H54 (cell line): ENCODE data around the gene LNX1.

Source experiments
- DNase-seq: peaks from one replicate; pipeline ENCODE4 v3.0.0; 2011; ENCODE audit warnings: low spot score, mixed read lengths; ENCODE audit not compliant: insufficient read length
- FAIRE-seq: peaks from 3 replicates; lab custom pipeline; 2011; peaks lifted over from hg19 to GRCh38; lab: Jason Lieb, UNC
- POLR2A ChIP-seq: IDR thresholded peaks from 2 replicates; pipeline ENCODE4 v1.6.1; 2011; ENCODE audit warnings: low read depth, mild to moderate bottlenecking, low read length

LNX1 gene

GRCh38 chr4:53545942-53546581 is 45.2 kb downstream of the LNX1 start:
- FAIRE-seq (no peak), DNase-seq (no peak)
- no peak for TF ChIP-seq POLR2A

GRCh38 chr4:53545273-53545672 is 46.0 kb downstream of the LNX1 start:
- DNase-seq: no peak
- no peak for FAIRE-seq
- TF ChIP-seq POLR2A: no peak

GRCh38 chr4:53543561-53543960 is 47.7 kb downstream of the LNX1 start:
- FAIRE-seq: no peak

GRCh38 chr4:53541577-53542206 is 49.6 kb downstream of the LNX1 start:
- TF ChIP-seq POLR2A: no peak
- FAIRE-seq: no peak
- DNase-seq: no peak

More at GRCh38 chr4:53543561-53543960, 47.7 kb downstream of the LNX1 start:
- DNase-seq: no peak
- TF ChIP-seq POLR2A: no peak

- no peak for FAIRE-seq
- TF ChIP-seq POLR2A: no peak
- no peak for DNase-seq
These were observed 52.5 kb downstream of the LNX1 start for GRCh38 chr4:53538756-53539155.

- no peak for TF ChIP-seq POLR2A
- no peak for DNase-seq
- no peak for FAIRE-seq
These were observed 53.7 kb downstream of the LNX1 start for GRCh38 chr4:53537606-53538005.

GRCh38 chr4:53536328-53536727 is 55.0 kb downstream of the LNX1 start:
- DNase-seq: no peak
- no peak for FAIRE-seq
- TF ChIP-seq POLR2A: no peak

GRCh38 chr4:53535567-53535966 is 55.7 kb downstream of the LNX1 start:
- no peak for DNase-seq
- FAIRE-seq: no peak
- TF ChIP-seq POLR2A: no peak

- no peak for TF ChIP-seq POLR2A
- DNase-seq (no peak), FAIRE-seq (no peak)
These were observed 56.6 kb downstream of the LNX1 start for GRCh38 chr4:53534684-53535083.

- no peak for FAIRE-seq
- DNase-seq: no peak
- no peak for TF ChIP-seq POLR2A
These were observed 58.8 kb downstream of the LNX1 start for GRCh38 chr4:53532521-53532920.

- TF ChIP-seq POLR2A: no peak
- FAIRE-seq: no peak
- no peak for DNase-seq
These were observed 59.6 kb downstream of the LNX1 start for GRCh38 chr4:53531585-53532224.

GRCh38 chr4:53529025-53529424 is 62.3 kb downstream of the LNX1 start:
- DNase-seq: no peak
- FAIRE-seq: no peak
- TF ChIP-seq POLR2A: no peak

GRCh38 chr4:53527930-53528329 is 63.4 kb downstream of the LNX1 start:
- no peak for TF ChIP-seq POLR2A
- FAIRE-seq: no peak
- DNase-seq: no peak

GRCh38 chr4:53527326-53527725 is 64.0 kb downstream of the LNX1 start:
- no peak for TF ChIP-seq POLR2A
- DNase-seq (no peak), FAIRE-seq (no peak)

- TF ChIP-seq POLR2A: no peak
- FAIRE-seq: no peak
- DNase-seq: no peak
These were observed 69.0 kb downstream of the LNX1 start for GRCh38 chr4:53522334-53522733.

- no peak for DNase-seq
- TF ChIP-seq POLR2A: no peak
- no peak for FAIRE-seq
These were observed 71.2 kb downstream of the LNX1 start for GRCh38 chr4:53520116-53520515.
